ENCODE measurements around the gene PRKCB.
"Not testable (repeated sequence)": the region's sequence is repeated elsewhere in the genome, so short reads cannot be mapped to it uniquely, and the experiment has no call there.

The PRKCB gene

GRCh38 chr16:24140730-24141129, 304.9 kb downstream of the PRKCB start:
- DNase-seq = no peak

- no peak for DNase-seq
These were observed 305.7 kb downstream of the PRKCB start for GRCh38 chr16:24141466-24141865.

- DNase-seq = no peak
These were observed 306.1 kb downstream of the PRKCB start for GRCh38 chr16:24141917-24142316.

GRCh38 chr16:24145927-24146326, 310.1 kb downstream of the PRKCB start:
- DNase-seq = no peak

GRCh38 chr16:24146518-24146917, 310.7 kb downstream of the PRKCB start:
- DNase-seq = no peak

GRCh38 chr16:24149102-24149501, 313.3 kb downstream of the PRKCB start:
- no peak for DNase-seq

- DNase-seq = no peak
These were observed 314.5 kb downstream of the PRKCB start for GRCh38 chr16:24150282-24150681.

- DNase-seq = no peak
These were observed 315.7 kb downstream of the PRKCB start for GRCh38 chr16:24151482-24151939.

GRCh38 chr16:24152048-24152447, 316.3 kb downstream of the PRKCB start:
- DNase-seq = not testable (repeated sequence)

- no peak for DNase-seq
These were observed 317.0 kb downstream of the PRKCB start for GRCh38 chr16:24152826-24153225.

- no peak for DNase-seq
These were observed 321.0 kb downstream of the PRKCB start for GRCh38 chr16:24156777-24157176.

GRCh38 chr16:24163935-24164334, 328.2 kb downstream of the PRKCB start:
- DNase-seq = no peak

GRCh38 chr16:24164416-24164815, 328.6 kb downstream of the PRKCB start:
- no peak for DNase-seq

GRCh38 chr16:24165273-24165672, 329.5 kb downstream of the PRKCB start:
- DNase-seq = no peak

- no peak for DNase-seq
These were observed 331.1 kb downstream of the PRKCB start for GRCh38 chr16:24166661-24167528.

GRCh38 chr16:24168856-24169255, 333.1 kb downstream of the PRKCB start:
- DNase-seq = no peak

GRCh38 chr16:24170407-24170806, 334.6 kb downstream of the PRKCB start:
- no peak for DNase-seq

GRCh38 chr16:24174504-24174903, 338.7 kb downstream of the PRKCB start:
- no peak for DNase-seq

GRCh38 chr16:24174957-24175356, 339.2 kb downstream of the PRKCB start:
- DNase-seq = no peak

GRCh38 chr16:24178496-24178895, 342.7 kb downstream of the PRKCB start:
- no peak for DNase-seq

GRCh38 chr16:24180451-24180850, 344.7 kb downstream of the PRKCB start:
- no peak for DNase-seq

GRCh38 chr16:24188021-24188542, 352.3 kb downstream of the PRKCB start:
- no peak for DNase-seq

GRCh38 chr16:24188751-24189318, 353.1 kb downstream of the PRKCB start:
- no peak for DNase-seq

GRCh38 chr16:24189941-24190340, 354.2 kb downstream of the PRKCB start:
- DNase-seq = no peak
